Fibroblast of skin of back (primary cell): ENCODE results near the gene OPN3.
A peak's percentile ranks its signal among the peaks of the same experiment; 100 is the strongest.

Experiments
- DNase-seq: peaks from one replicate; pipeline ENCODE4 v3.0.0-alpha.2; 2013

OPN3 gene

GRCh38 chr1:241615043-241615974 is 24.9 kb downstream of the OPN3 start:
- DNase-seq, result peak; percentile 64

GRCh38 chr1:241614572-241614971 is 25.6 kb downstream of the OPN3 start:
- DNase-seq, result no peak

GRCh38 chr1:241614144-241614543 is 26.0 kb downstream of the OPN3 start:
- no peak for DNase-seq

- peak; percentile 86 for DNase-seq
Measured at GRCh38 chr1:241612533-241613477, 27.4 kb downstream of the OPN3 start.

- no peak for DNase-seq
Measured at GRCh38 chr1:241611736-241612135, 28.4 kb downstream of the OPN3 start.

GRCh38 chr1:241611063-241611462 is 29.1 kb downstream of the OPN3 start:
- peak; percentile 71 for DNase-seq

- no peak for DNase-seq
Measured at GRCh38 chr1:241610056-241610815, 29.9 kb downstream of the OPN3 start.

- peak; percentile 25 for DNase-seq
Measured at GRCh38 chr1:241608379-241609033, 31.7 kb downstream of the OPN3 start.

- DNase-seq, result no peak
Measured at GRCh38 chr1:241607497-241607896, 32.7 kb downstream of the OPN3 start.

- peak; percentile 21 for DNase-seq
Measured at GRCh38 chr1:241606544-241606943, 33.6 kb downstream of the OPN3 start.

- no peak for DNase-seq
Measured at GRCh38 chr1:241605146-241605805, 34.9 kb downstream of the OPN3 start.

- peak; percentile 31 for DNase-seq
Measured at GRCh38 chr1:241603731-241604245, 36.4 kb downstream of the OPN3 start.

GRCh38 chr1:241600496-241600901 is 39.7 kb downstream of the OPN3 start:
- DNase-seq, result peak; percentile 54

GRCh38 chr1:241598249-241598648 is 41.9 kb downstream of the OPN3 start:
- DNase-seq, result no peak

- DNase-seq, result no peak
Measured at GRCh38 chr1:241596633-241597032, 43.5 kb downstream of the OPN3 start.

GRCh38 chr1:241593186-241593585 is 47.0 kb downstream of the OPN3 start:
- peak; percentile 47 for DNase-seq

- DNase-seq, result peak; percentile 68
Measured at GRCh38 chr1:241592273-241592958, 47.8 kb downstream of the OPN3 start.

- DNase-seq, result no peak
Measured at GRCh38 chr1:241591736-241592135, 48.4 kb downstream of the OPN3 start.

GRCh38 chr1:241591317-241591716 is 48.9 kb downstream of the OPN3 start:
- DNase-seq, result peak; percentile 66

GRCh38 chr1:241590719-241591118 is 49.5 kb downstream of the OPN3 start:
- no peak for DNase-seq
